Gastroesophageal sphincter (tissue), 4 donors: ENCODE data around the gene SHE. TPM values are rescaled to one million over a fixed set of nuclear protein-coding genes. Genes with fewer than 3 reads are reported as not detected.
A peak's percentile ranks its signal among the peaks of the same experiment; 100 is the strongest.

Experiments
- ATAC-seq: fragments of 150-250 bp; one replicate; pipeline ENCODE4 v1.9.1; 2016; ENCODE audit warnings: mild to moderate bottlenecking, moderate library complexity
- H3K27ac ChIP-seq, 4 donors: fragments of 200-600 bp; sonication (generic) in 3 of 4; 1 replicate in 3 of 4; 2 replicates in 1 of 4; pipeline ENCODE4 v1.5.1; 2016 to 2019
- H3K27me3 ChIP-seq: fragments of 200-600 bp; sonication (generic); one replicate; pipeline ENCODE4 v1.5.1; 2019
- H3K36me3 ChIP-seq, 2 donors: fragments of 200-600 bp; sonication (generic); one replicate each; pipeline ENCODE4 v1.5.1; 2019; ENCODE audit warnings: control low read depth in 1 of 2
- H3K4me1 ChIP-seq, 3 donors: fragments of 200-600 bp; sonication (generic); 1 replicate in 2 of 3; 2 replicates in 1 of 3; pipeline ENCODE4 v1.5.1; 2016 to 2019; ENCODE audit warnings: control low read depth in 2 of 3
- H3K4me3 ChIP-seq, 2 donors: fragments of 200-600 bp; sonication (generic); one replicate each; pipeline ENCODE4 v1.5.1; 2019; ENCODE audit warnings: mild to moderate bottlenecking in 1 of 2, moderate library complexity in 1 of 2
- H3K9me3 ChIP-seq, 3 donors: fragments of 200-600 bp; sonication (generic); one replicate each; pipeline ENCODE4 v1.5.1; 2017 to 2019; ENCODE audit warnings: control low read depth in 2 of 3
- EP300 ChIP-seq: sonication (generic); formaldehyde crosslinking; IDR thresholded peaks from one replicate; pipeline ENCODE4 v1.6.1; 2017; ENCODE audit warnings: antibody characterized with exemption, mild to moderate bottlenecking
- POLR2A ChIP-seq, 2 donors: fragments of 450-650 bp; IDR thresholded peaks; one replicate each; pipeline ENCODE4 v1.6.1; 2017; ENCODE audit warnings: antibody characterized with exemption in 2 of 2, mild to moderate bottlenecking in 2 of 2, moderate library complexity in 1 of 2
- POLR2AphosphoS5 ChIP-seq: sonication (generic); formaldehyde crosslinking; IDR thresholded peaks from one replicate; pipeline ENCODE4 v1.6.1; 2017; ENCODE audit warnings: antibody characterized with exemption
- WGBS, 2 donors: methylation state at CpG; one replicate each; pipeline ENCODE4 v1.1.5; 2018; ENCODE audit warnings: low coverage in 1 of 2; 5-methylcytosine and 5-hydroxymethylcytosine counted together
- total RNA-seq, 4 donors: library from RNA; depleted of rRNA; stranded (reverse); fragments of >200 nt; gene quantifications; one replicate each; pipeline ENCODE4 v1.1.0, GENCODE V29; 2016
- TF ChIP-seq, protein P1 (sequence below), 4 experiments: fragments of 200-600 bp in 2 of 4; fragments of 450-650 bp in 2 of 4; sonication (generic) in 1 of 4; IDR thresholded peaks; one replicate each; pipeline ENCODE4 v1.5.1; 2017 to 2019; ENCODE audit warnings: antibody characterized with exemption in 4 of 4, mild to moderate bottlenecking in 2 of 4, moderate library complexity in 2 of 4

Gene SHE
- total RNA-seq, 4 donors from 2014 or later = 7.2 to 13.9 (median 11.7) TPM

DNA sequence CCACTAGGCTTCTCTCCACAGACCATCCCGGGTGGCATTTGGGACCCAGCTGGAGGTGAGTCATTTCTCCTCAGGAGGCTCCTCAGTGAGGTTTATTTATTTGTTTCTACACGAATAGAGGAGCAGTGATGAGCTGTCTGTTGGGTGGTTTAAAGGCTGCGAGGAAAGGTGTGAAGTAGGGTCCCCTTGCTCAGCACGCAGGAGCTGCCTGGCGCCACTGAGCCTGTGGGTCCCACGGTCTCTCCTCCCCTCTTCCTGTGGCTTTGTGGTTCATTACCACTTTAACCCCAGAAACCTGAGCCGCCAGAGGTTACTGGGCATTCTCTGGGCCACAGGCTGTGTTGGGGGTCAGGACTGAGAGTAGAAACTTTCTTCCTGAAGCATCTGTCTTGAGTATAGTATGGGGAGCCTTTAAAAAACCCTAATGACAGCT, 57.2 kb downstream of the SHE start:
- H3K4me3 ChIP-seq = no peak overlapping the region
- H3K27me3 ChIP-seq = no peaks in the 10 kb centered on the region
- no peak for ATAC-seq
- peak overlapping the region; percentile 77 to 97 (median 88) for H3K27ac ChIP-seq
- TF ChIP-seq POLR2A (IDR thresholded peaks at IDR 0.05) = no peak
- TF ChIP-seq EP300 = no peak
- TF ChIP-seq, protein P1, sequence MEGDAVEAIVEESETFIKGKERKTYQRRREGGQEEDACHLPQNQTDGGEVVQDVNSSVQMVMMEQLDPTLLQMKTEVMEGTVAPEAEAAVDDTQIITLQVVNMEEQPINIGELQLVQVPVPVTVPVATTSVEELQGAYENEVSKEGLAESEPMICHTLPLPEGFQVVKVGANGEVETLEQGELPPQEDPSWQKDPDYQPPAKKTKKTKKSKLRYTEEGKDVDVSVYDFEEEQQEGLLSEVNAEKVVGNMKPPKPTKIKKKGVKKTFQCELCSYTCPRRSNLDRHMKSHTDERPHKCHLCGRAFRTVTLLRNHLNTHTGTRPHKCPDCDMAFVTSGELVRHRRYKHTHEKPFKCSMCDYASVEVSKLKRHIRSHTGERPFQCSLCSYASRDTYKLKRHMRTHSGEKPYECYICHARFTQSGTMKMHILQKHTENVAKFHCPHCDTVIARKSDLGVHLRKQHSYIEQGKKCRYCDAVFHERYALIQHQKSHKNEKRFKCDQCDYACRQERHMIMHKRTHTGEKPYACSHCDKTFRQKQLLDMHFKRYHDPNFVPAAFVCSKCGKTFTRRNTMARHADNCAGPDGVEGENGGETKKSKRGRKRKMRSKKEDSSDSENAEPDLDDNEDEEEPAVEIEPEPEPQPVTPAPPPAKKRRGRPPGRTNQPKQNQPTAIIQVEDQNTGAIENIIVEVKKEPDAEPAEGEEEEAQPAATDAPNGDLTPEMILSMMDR (IDR thresholded peaks at IDR 0.05) = no peak
- no peak for TF ChIP-seq POLR2AphosphoS5
- WGBS, 2 donors = 64% methylated on average over 4 of the region's 7 CpGs; no CpG with 5 or more reads in 1 of the 2 donors
- H3K36me3 ChIP-seq = peaks cover 0 to 66% of the 10 kb centered on the region in 2 donors
- no peaks in the 10 kb centered on the region for H3K9me3 ChIP-seq
- peaks cover 0 to 84% (median 37%) of the 10 kb centered on the region in 3 donors for H3K4me1 ChIP-seq

DNA sequence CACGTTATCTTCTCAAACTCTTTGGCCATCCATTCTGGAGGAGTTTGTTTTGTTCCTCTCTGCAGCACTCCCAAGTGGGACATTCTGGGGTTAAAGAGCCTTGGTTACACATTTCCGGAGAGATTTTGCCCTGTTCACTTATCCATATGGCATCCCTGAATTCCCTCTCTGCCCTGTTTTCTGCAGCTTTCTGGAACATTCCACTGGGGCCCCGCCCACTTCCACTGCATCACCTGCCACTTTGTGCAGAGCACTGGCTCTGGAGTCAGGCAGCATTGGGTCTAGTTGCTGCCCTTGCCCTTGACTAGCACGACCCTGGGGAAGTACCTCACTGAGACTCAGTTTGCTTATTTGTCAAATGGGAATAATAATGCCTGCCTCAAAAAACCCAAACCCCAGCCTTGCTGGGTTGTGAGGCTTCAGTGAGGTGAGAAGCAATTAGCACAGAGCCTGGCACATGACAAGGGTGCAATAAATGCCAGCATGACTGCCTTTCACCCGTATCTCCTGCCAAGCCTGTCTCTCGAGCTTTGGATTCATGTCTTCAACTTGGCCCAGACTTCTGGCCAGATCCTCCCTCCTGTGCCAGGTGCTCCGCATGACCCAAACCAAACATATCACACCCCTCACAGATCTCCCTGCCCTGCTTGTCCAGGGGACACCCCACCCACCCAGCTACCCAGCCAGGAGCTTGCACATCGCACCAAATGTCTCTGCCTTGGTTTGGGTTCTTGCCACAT, 58.8 kb downstream of the SHE start:
- 53 to 57% methylated on average over 6 of the region's 8 CpGs for WGBS, 2 donors

DNA sequence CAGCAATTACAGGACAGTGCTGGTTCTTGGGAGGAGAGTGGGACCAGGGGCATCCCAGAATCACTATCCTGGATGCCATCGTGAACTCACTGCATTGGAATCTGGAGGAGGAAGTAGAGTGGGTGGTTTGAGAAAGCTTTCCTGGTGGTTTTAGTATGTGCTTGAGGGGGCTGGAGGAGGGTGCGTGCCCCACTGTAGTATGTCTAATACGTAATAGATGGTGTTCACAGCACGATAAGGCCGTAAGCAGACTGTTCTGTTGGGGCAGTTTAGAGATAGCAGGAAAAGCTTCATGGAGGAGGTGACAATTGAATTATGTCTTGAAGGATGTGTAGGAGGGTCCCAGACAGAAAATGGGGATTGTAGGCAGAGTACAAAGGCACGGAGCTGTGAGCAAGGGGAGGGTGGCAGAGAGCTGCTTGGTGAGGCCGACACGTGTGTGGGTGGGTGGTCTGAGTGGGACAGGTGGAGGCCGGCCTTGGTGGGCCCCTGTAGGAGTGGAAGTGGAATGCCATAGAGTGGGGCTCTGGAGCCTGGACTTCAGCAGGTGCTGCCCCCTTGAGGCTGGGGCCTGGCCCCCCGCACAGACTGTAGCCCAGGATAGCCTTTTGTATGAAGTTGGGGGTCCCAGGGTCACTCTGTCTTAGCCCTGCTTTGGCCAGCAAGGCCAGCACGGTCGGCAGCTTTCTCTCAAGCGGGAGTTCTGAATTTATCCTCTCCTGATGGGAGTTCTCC, 60.0 kb downstream of the SHE start:
- WGBS, 2 donors = 62 to 69% methylated on average over 7 of the region's 13 CpGs
- TF ChIP-seq, protein P1 (IDR thresholded peaks at IDR 0.05) = peak in 2 of 4 experiments; percentile 31 to 51
- TF ChIP-seq EP300 = no peak
- peak overlapping the region; percentile 7 to 97 (median 82) for H3K27ac ChIP-seq

More for the DNA sequence above, 58.8 kb downstream of the SHE start:
- Histone ChIP-seq H3K4me3 (no peak overlapping the region), H3K9me3 (no peaks in the 10 kb centered on the region), H3K4me1 (peaks cover 0 to 98% (median 35%) of the 10 kb centered on the region in 3 donors), H3K36me3 (peaks cover 0 to 62% of the 10 kb centered on the region in 2 donors), H3K27ac (peak overlapping the region; percentile 7 to 97 (median 82)), H3K27me3 (no peaks in the 10 kb centered on the region)
- TF ChIP-seq POLR2A (IDR thresholded peaks at IDR 0.05) = no peak
- no peak for TF ChIP-seq EP300
- TF ChIP-seq, protein P1 (IDR thresholded peaks at IDR 0.05) = no peak
- no peak for TF ChIP-seq POLR2AphosphoS5
- ATAC-seq = no peak

DNA sequence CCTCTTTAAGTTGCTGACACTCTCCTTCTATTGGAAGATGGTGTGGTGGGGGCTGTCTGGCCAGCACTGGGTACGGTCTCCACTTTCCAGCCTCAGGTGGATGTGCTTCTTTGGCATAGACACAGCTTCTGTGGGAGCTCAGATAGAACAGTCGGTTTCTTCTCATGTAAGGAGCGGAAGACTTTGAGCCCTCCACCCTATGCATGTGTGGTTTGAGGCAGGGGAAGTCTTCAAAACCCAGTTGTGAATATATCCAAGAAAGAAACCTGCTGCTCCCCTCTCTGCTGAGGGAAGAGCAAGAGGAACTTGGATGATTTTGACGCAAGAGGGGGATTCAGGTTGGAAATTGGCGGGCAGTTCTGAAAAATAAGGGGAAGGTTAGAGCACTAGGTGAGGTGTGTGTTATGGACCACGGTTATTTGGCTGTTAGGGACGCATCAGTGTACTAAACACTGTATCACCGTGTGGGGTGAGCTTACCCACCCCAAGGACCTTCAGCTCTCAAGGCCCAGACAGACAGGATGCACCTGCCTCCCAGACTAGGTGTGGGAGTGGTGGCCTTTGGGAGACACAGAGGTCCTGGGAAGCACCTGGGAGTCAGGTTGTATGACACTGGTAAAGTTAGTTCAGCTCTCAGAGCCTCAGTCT, 60.8 kb downstream of the SHE start:
- TF ChIP-seq, protein P1 (IDR thresholded peaks at IDR 0.05) = no peak
- no peak for TF ChIP-seq EP300
- no peaks in the 10 kb centered on the region for H3K27me3 ChIP-seq
- H3K27ac ChIP-seq = peak overlapping the region; percentile 7 to 97 (median 82)
- ATAC-seq = no peak
- H3K36me3 ChIP-seq = peaks cover 0 to 72% of the 10 kb centered on the region in 2 donors
- H3K9me3 ChIP-seq = no peaks in the 10 kb centered on the region
- peaks cover 0 to 98% (median 24%) of the 10 kb centered on the region in 3 donors for H3K4me1 ChIP-seq
- 40 to 89% methylated on average over 1 to 6 of the region's 8 CpGs for WGBS, 2 donors
- no peak overlapping the region for H3K4me3 ChIP-seq

More for the DNA sequence above, 60.0 kb downstream of the SHE start:
- peaks cover 0 to 98% (median 28%) of the 10 kb centered on the region in 3 donors for H3K4me1 ChIP-seq
- H3K9me3 ChIP-seq = no peaks in the 10 kb centered on the region
- H3K4me3 ChIP-seq = no peak overlapping the region
- ATAC-seq = no peak
- peaks cover 0 to 65% of the 10 kb centered on the region in 2 donors for H3K36me3 ChIP-seq
- no peaks in the 10 kb centered on the region for H3K27me3 ChIP-seq
